GM19193 (cell line): ENCODE measurements around the gene GRID1.

Experiments used
- POLR2A ChIP-seq: IDR thresholded peaks from 4 replicates; pipeline ENCODE4 v1.6.1; 2011; ENCODE audit not compliant: insufficient read depth, insufficient read length; ENCODE audit errors: extremely low read depth

The GRID1 gene

DNA sequence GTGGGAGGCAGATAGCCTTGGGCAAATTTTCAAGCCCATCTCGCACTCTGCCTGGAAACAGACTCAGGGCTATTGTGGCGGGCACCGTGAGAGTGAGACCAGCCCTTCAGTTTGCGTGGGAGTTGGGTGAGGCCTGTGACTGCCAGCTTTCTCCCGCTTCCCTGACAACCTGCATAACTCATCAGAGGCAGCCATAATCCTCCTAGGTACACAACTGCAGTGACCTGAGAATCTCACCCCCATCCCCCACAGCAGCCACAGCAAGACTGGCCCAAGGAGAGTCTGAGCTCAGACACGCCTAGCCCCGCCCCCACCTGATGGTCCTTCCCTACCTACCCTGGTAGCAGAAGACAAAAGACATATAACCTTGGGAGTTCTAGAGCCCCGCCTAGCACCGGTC is 275.4 kb downstream of the GRID1 start:
- TF ChIP-seq POLR2A: no peak

DNA sequence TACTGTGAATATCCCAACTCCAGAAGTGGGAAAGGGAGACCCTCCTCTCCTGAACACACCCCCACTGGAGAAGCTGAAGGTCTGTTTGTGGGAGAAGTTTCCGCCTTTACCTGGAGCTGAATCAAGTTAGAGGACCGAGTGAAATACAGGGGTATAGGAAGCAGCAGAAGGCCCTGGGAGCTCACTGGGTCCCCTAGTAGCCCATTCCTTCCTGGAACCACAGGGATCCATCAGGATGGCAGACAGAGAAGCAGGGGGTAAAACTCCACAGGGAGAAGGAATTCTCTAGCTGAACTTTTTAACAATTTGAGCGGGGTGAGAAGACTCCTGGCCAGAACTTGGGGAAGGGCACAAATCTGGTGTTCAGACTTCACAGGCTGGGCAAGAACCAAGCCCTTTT is 275.8 kb downstream of the GRID1 start:
- no peak for TF ChIP-seq POLR2A

DNA sequence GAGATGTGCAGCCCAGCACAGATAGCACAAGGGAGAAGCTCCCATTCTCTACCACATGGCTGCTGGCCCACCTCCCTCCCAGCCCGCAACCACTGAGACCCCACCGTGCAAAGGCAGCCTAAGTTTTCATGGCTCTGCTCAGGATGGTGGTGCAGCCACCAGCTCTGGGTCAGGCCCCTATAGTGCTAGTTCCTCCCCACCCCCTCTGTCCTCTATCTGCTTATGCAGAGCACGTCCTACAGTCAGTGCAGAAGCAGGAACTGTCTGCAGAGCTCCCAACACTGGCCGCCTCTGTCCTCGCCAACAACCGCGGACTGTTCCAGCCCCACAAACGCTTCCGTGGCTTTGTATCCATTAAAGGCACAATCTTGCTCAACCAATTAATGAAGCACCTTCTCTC is 278.9 kb downstream of the GRID1 start:
- no peak for TF ChIP-seq POLR2A

DNA sequence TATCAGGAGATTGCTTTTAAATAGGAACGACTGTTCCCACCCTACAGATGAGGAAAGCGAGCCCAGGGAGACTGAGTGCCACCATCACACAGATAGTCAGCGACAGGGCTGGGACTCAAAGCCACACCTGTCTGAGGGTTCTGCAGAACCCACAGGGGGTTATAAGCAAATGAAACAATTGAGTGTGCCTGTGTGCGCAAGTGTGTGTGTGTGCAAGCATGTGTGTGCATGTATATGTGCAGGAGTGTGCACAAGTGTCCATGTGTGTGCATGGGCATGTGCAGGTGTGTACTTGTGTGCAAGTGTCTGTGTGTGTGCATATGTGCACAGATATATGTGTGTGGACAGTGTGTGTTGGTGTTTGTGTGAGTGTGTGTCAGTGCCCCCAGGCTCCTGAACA is 280.2 kb downstream of the GRID1 start:
- TF ChIP-seq POLR2A: no peak

DNA sequence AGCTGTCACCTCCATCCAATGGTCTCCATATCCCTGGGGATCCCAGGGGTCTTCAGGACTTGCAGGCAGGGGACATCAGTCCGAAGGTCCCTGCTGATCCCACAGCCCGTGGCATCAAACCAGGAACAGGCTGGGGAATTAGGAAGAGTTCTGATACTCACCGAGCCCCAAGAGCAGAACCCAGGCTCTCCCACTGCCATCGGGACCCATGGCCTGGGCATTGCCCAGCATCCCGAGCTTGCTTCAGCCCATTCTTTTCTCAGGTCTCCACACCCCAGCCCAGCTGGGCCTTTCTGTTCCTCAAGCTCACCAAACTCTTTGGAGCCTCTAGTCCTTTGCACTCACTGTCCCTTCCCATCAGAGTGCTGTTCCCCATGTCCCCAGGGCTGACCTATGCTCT is 280.9 kb downstream of the GRID1 start:
- no peak for TF ChIP-seq POLR2A

DNA sequence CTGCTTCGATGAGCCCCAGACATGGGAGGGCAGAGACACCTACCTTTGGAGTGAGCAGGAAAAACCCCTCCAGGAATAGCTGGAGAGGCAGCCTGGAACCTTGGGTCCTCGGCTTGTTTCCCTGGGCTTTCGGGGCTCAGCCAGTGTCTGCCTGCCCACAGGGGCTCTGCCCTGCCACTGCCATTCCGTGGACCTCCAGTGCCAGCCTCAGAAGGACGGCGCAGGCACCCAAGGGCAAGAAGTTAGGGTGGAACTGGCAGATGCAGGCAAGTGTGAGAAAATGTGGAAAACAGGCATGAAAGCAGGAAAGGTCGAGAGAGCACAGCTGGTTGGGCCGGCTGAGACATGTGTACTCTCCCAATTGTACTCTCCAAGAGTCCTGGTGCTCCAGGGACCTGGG is 281.5 kb downstream of the GRID1 start:
- no peak for TF ChIP-seq POLR2A

DNA sequence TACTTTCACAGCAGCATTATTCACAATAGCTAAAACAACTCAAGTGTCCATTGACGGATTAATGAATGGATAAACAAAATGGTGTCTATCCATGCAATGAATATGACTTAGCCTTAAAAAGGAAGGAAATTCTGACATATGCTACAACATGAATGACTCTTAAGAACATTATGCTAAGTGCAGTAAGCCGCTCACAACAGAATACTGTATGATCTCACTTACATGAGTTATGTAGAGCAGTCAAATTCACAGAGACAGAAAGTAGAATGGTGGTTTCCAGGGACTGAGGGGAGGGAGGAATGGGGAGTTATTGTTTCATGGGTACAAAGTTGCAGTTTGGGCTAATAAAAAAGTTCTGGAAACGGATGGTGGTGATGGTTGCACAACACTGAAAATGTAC is 282.0 kb downstream of the GRID1 start:
- no peak for TF ChIP-seq POLR2A

DNA sequence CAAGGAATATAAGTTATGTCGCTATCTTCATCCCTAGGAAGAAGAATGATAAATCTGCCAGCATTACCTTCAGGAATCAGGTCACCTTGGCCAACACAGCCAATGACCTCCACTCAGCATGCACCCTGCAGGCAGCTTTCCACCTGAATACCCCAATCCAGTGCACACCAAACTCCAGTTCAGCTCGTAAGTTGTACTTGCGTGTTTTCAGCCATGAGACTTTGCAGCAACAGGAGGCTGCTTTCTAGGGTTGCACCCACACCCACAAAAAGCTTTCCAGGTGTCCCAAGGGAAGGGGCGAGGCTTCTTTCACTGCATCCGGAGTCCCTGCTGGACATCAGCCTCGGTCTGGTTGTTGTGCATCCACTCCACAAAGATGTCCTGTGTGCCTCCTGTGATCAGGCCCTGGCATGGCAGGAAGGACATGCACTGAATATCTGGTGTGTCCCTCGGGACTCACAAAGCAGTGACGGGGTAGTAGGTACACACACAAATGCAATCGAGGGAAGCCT is 282.9 kb downstream of the GRID1 start:
- no peak for TF ChIP-seq POLR2A

DNA sequence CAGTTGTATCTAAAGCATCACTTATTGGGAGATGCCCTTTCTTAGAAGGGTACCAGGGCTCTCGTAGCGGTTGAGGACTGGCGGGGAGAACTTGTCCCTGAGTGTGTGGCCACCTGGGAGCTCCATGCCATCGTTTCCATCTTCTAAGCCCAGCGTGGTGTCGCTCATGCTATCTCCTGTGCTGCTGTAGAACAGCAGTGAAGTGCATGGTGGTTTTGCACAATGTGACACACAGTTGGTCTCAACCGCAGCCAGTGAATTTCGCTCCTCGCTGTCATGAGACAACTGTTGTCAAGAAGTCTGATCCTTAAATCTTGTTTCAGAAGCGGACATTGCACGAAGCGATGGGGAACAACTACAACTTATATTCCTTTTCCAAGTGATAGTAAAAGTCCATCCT is 283.4 kb downstream of the GRID1 start:
- TF ChIP-seq POLR2A: no peak

DNA sequence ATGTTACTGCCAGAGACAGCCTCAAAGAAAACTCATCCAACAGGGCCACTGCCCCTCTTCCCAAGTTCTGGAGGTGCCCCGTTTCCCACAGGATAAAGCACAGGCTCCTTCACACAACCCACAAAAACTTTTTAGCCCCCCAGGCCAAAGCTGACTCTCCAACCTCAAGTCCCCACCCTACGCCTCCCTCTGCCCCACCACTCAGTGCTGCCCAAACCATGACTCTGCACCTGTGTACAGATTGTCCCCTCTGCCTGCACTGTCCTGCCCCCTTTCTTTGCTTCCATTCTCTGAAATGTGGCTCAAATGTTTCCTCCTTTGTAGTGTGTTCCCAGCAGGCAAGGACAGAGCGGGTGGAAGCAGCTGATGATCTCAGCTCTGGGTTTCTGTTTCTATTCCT is 284.0 kb downstream of the GRID1 start:
- no peak for TF ChIP-seq POLR2A

DNA sequence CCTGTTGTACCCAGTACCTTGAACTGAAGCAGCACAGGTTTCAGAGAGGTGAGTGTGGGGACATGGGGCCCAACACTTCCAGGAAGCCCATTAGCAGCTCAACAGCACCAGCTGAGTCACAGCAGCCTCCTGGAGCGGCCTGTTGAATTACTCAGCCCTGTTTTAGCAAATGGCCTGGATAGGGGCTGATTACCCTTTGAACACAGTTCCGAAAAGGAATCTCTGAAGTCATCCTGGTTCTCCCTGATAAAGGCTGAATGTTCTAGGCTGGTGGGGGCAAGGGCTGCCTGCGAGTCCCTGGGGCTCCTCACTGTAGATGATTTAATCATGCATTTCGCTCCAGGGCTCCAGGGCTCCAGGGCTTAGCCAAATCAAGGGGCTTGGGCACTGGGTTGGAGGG is 287.5 kb downstream of the GRID1 start:
- no peak for TF ChIP-seq POLR2A

DNA sequence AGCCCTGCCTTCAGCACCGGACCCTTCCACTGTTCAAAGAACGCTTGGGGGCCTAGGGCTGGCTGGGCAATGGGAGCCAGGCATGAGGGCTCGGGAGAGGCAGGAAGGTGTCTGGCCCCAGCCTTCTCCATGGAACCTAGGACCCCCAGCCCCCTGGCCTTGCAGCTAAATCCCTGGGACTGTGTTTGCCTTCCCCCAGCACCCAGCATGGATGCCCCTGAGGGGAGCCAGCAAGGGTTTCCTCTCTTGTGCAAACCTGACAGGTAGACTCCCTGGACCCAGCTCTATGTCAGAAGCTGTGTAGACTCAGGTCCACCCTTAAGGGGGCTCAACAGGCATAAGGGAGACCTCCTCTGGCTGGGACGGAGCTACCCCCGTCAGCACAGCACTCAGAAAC is 288.0 kb downstream of the GRID1 start:
- TF ChIP-seq POLR2A: no peak

DNA sequence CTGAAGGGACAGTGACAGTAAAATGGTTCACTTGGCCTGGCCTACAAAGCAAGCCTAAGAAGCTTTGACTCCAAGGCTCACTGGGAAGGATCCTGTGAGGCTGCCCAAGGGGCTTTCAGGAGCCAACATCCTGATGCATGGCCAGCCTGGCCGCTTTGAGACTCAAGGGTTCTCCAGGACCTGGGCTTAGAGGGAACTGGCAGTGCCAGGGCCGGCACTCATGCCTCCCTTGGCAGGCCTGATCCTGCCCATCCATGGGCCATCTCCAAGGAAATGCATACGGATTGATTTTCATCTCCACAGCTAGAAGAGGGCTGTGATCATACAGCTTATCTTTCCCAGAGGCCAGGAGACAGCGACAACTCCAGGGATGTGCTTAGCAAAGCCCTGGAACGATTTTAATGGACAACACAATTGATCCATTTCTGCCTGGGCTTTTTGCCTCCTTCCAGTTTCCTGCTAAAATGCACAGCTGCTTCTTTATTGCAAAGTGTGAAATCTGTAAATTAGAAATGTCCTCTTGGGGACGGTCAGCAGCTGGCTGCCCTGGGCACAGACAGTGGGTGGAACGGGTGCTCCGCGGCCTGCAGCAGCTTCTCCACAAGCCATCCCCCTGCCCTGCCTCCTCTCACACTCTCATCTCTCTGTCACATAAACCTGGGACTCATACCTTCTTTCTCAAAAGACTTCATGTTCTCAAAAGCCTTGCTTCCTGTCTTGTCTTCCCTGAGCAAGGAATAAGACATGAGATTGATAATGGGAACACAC is 288.5 kb downstream of the GRID1 start:
- no peak for TF ChIP-seq POLR2A

DNA sequence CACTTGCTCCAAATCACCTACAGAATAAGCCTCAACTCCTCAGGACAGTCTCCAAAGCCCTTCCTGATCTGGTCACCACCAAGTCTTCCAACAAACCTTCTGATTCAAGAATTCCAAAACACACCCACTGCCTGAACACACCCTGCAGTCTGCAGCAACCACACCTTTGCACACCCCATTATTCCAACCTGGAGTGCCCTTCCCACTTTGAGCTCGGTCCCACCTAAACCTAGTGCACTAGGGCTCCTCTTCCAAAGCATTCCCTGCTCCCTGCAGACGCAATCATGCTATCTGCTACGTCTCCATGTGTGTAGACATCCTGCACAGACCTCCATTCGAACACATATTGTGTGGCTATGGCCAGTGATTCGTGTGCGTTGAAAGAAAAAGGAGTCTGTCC is 289.3 kb downstream of the GRID1 start:
- no peak for TF ChIP-seq POLR2A

DNA sequence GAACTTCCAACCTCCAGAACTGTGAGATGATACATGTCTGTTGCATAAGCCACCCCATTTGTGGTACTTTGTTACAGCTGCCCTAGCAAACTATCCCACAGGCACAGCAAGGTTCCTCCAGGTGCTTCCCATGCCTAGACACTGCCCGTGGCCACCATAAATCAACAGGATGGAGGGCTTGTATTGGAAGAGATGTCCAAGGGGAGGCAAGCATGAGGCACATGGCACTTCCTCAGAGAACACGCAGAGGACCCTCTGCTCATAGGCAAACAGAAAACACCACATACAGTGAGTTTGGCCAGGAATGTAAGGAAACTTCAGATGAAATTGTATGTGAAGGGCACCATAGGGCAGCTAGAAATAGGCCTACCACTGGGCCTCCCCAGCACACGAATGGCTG is 291.1 kb downstream of the GRID1 start:
- no peak for TF ChIP-seq POLR2A

DNA sequence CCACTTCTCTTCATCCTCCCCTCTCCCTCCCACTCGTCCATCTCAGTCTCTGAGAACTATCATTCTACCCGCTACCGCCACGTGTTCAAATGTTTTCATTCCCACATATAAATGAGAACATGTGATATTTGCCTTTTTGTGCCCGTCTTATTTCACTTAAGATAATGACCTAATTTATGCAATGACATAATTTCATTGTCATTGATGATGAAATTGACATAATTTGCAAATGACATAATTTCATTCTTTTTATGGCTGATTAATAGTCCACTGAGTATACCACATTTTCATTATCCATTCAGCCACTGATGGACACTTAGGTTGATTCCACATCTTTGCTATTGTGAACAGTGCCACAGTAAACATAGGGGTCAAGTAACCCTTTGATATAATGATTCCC is 292.3 kb downstream of the GRID1 start:
- TF ChIP-seq POLR2A: no peak

DNA sequence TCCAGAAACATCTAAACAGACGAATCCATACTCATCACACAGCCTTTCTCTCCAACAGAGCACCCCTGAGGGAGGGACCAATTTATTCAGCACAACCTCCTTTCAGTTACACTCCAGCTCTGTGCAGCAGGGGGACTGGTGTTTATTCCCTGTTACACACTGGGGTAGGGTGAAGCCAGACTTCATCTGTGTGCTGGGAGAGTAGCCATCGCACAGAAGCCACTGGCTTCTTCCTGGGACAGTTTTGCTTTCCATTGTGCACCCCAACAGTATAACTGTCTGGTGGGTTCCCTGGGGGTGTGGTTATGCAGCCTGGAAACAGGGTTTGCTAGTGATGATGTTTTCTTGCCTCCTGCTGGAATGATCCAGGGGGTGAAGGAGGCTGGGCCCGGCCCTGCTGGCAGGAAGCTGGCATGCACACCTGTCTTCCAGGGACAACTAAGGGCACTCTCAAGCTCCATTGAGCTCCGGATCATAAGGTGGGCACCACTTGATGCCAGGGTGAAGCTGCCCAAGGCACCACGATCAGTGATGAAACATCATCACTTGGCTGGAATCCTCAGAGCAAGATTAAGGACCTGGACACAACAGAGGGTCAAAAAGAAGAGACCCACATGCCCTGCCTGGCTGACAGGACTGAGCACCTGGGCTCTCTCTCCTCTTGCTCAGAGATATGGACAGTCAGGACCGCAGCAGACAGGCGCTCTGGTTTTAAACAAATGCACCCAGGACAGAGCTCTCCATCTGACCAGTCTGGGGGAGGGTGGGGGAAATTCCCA is 293.2 kb downstream of the GRID1 start:
- TF ChIP-seq POLR2A: no peak

DNA sequence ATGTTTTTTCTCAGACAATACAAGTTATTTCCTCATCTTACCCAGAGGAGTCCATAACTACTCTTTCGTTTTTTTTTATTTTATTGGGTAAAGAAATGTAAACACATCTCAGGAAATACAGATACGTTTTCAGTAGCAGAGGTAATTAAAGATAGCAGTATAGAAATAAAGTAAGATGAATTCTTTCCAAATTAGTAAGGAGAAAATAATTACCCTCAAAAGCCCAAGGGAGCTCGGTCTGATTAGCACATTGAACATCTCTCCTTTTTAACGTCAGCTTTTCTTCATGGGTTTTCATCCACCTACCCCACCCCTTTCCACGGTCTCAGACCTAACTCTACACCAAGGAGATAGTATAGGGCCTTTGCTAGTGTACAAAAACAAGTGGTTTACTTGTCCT is 294.2 kb downstream of the GRID1 start:
- TF ChIP-seq POLR2A: no peak
